DOHH2 (cell line): ENCODE data around the gene SH3BP5L.

Experiments
- EZH2phosphoT487 ChIP-seq: fragments of 200-600 bp; sonication (generic); IDR thresholded peaks from 2 replicates; pipeline ENCODE4 v1.6.1; 2017; ENCODE audit warnings: borderline replicate concordance, mild to moderate bottlenecking, antibody characterized with exemption, low read length, moderate library complexity, mixed read lengths
- TF ChIP-seq, protein P1 (sequence below): fragments of 200-600 bp; sonication (generic); IDR thresholded peaks from one replicate; pipeline ENCODE4 v1.5.1; 2014; ENCODE audit warnings: antibody characterized with exemption, mild to moderate bottlenecking, low read depth, low read length; ENCODE audit not compliant: poor library complexity, severe bottlenecking

- TF ChIP-seq, protein P1, sequence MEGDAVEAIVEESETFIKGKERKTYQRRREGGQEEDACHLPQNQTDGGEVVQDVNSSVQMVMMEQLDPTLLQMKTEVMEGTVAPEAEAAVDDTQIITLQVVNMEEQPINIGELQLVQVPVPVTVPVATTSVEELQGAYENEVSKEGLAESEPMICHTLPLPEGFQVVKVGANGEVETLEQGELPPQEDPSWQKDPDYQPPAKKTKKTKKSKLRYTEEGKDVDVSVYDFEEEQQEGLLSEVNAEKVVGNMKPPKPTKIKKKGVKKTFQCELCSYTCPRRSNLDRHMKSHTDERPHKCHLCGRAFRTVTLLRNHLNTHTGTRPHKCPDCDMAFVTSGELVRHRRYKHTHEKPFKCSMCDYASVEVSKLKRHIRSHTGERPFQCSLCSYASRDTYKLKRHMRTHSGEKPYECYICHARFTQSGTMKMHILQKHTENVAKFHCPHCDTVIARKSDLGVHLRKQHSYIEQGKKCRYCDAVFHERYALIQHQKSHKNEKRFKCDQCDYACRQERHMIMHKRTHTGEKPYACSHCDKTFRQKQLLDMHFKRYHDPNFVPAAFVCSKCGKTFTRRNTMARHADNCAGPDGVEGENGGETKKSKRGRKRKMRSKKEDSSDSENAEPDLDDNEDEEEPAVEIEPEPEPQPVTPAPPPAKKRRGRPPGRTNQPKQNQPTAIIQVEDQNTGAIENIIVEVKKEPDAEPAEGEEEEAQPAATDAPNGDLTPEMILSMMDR: no peak
- no peak for TF ChIP-seq EZH2phosphoT487
These were observed 11.5 kb upstream of the SH3BP5L start for GRCh38 chr1:248837045-248837780.
